Nephron (organoid): ENCODE results near the gene RTN4.

Experiments
- H3K27ac Mint-ChIP-seq, 3 experiments: 2 replicates each; pipeline ENCODE4 v1.8.0; 2020; ENCODE audit warnings: mixed read lengths in 3 of 3, mild to moderate bottlenecking in 2 of 3, moderate library complexity in 1 of 3
- H3K27me3 Mint-ChIP-seq: 2 replicates; pipeline ENCODE4 v1.8.0; 2021; ENCODE audit warnings: low read depth, mild to moderate bottlenecking, moderate library complexity, mixed read lengths
- H3K36me3 Mint-ChIP-seq: 2 replicates; pipeline ENCODE4 v1.8.0; 2020; ENCODE audit warnings: low read depth, mixed read lengths
- H3K4me1 Mint-ChIP-seq: 2 replicates; pipeline ENCODE4 v1.8.0; 2020; ENCODE audit warnings: mixed read lengths
- H3K4me3 Mint-ChIP-seq, 3 experiments: 2 replicates each; pipeline ENCODE4 v1.8.0; 2020; ENCODE audit warnings: mild to moderate bottlenecking in 3 of 3, mixed read lengths in 3 of 3, moderate library complexity in 2 of 3
- H3K9me3 Mint-ChIP-seq: 2 replicates; pipeline ENCODE4 v1.8.0; 2020; ENCODE audit warnings: mixed read lengths
- CTCF ChIP-seq, 3 experiments: fragments of 200-600 bp; sonication (generic); IDR thresholded peaks; one replicate each; pipeline ENCODE4 v1.5.0; 2021; ENCODE audit warnings: antibody characterized with exemption in 3 of 3; ENCODE audit not compliant: unreplicated experiment in 3 of 3

The RTN4 gene

GRCh38 chr2:55049043-55049820, 1.0 kb downstream of the RTN4 start:
- H3K9me3 Mint-ChIP-seq, result no peaks in the 10 kb centered on the region

GRCh38 chr2:55048508-55049042, 1.7 kb downstream of the RTN4 start:
- Mint-ChIP-seq H3K9me3 (no peaks in the 10 kb centered on the region), H3K27ac (peak overlapping the region; percentile 98 to 99 (median 99)), H3K4me1 (peaks cover 49% of the 10 kb centered on the region), H3K27me3 (no peaks in the 10 kb centered on the region), H3K36me3 (no peaks in the 10 kb centered on the region), H3K4me3 (peak overlapping the region; percentile 95 to 99 (median 97))
- TF ChIP-seq CTCF (IDR thresholded peaks at IDR 0.05; ENCODE audit: unreplicated experiment in 3 of 3), result no peak

More at GRCh38 chr2:55049043-55049820, 1.0 kb downstream of the RTN4 start:
- peak; percentile 53 to 60 (median 53) for TF ChIP-seq CTCF (IDR thresholded peaks at IDR 0.05; ENCODE audit: unreplicated experiment in 3 of 3)
- H3K4me1 Mint-ChIP-seq, result peaks cover 49% of the 10 kb centered on the region
- H3K36me3 Mint-ChIP-seq, result no peaks in the 10 kb centered on the region
- H3K27ac Mint-ChIP-seq, result peak overlapping the region; percentile 98 to 99 (median 99)
- peak overlapping the region; percentile 95 to 99 (median 97) for H3K4me3 Mint-ChIP-seq
- H3K27me3 Mint-ChIP-seq, result no peaks in the 10 kb centered on the region

- no peak for TF ChIP-seq CTCF (IDR thresholded peaks at IDR 0.05; ENCODE audit: unreplicated experiment in 3 of 3)
- Mint-ChIP-seq H3K27me3 (no peaks in the 10 kb centered on the region), H3K36me3 (no peaks in the 10 kb centered on the region)
Measured at GRCh38 chr2:55047677-55048299, 2.5 kb downstream of the RTN4 start.

GRCh38 chr2:55045780-55046179, 4.5 kb downstream of the RTN4 start:
- Mint-ChIP-seq H3K4me3 (peak overlapping the region; percentile 62 to 99 (median 95)), H3K36me3 (no peaks in the 10 kb centered on the region), H3K27me3 (no peaks in the 10 kb centered on the region), H3K27ac (peak overlapping the region; percentile 62 to 98 (median 83)), H3K9me3 (no peaks in the 10 kb centered on the region), H3K4me1 (peaks cover 49% of the 10 kb centered on the region)
- no peak for TF ChIP-seq CTCF (IDR thresholded peaks at IDR 0.05; ENCODE audit: unreplicated experiment in 3 of 3)

More at GRCh38 chr2:55047677-55048299, 2.5 kb downstream of the RTN4 start:
- no peaks in the 10 kb centered on the region for H3K9me3 Mint-ChIP-seq
- H3K4me1 Mint-ChIP-seq, result peaks cover 52% of the 10 kb centered on the region
- H3K4me3 Mint-ChIP-seq, result peak overlapping the region; percentile 95 to 99 (median 97)
- peak overlapping the region; percentile 96 to 99 (median 98) for H3K27ac Mint-ChIP-seq

GRCh38 chr2:55043841-55044240, 6.4 kb downstream of the RTN4 start:
- Mint-ChIP-seq H3K9me3 (peaks cover 2% of the 10 kb centered on the region), H3K27ac (no peak overlapping the region), H3K4me1 (peaks cover 53% of the 10 kb centered on the region), H3K36me3 (peaks cover 5% of the 10 kb centered on the region), H3K27me3 (no peaks in the 10 kb centered on the region), H3K4me3 (no peak overlapping the region)
- TF ChIP-seq CTCF (IDR thresholded peaks at IDR 0.05; ENCODE audit: unreplicated experiment in 3 of 3), result no peak
